KMS-11 (cell line): ENCODE results near the gene RNFT2.
A peak's percentile ranks its signal among the peaks of the same experiment; 100 is the strongest.

Experiments
- H2AFZ ChIP-seq: fragments of 200-600 bp; sonication (generic); 2 replicates; pipeline ENCODE4 v1.6.1; 2016; ENCODE audit warnings: antibody characterized with exemption, mixed run types, low read depth
- H3K27ac ChIP-seq: fragments of 200-600 bp; sonication (generic); 2 replicates; pipeline ENCODE4 v1.6.1; 2016; ENCODE audit warnings: mild to moderate bottlenecking, mixed run types
- H3K27me3 ChIP-seq: fragments of 200-600 bp; sonication (generic); 2 replicates; pipeline ENCODE4 v1.6.1; 2017; ENCODE audit warnings: mild to moderate bottlenecking, low read depth, mixed run types, moderate library complexity; ENCODE audit not compliant: insufficient read depth
- H3K36me3 ChIP-seq: fragments of 200-600 bp; sonication (generic); 2 replicates; pipeline ENCODE4 v1.6.1; 2017; ENCODE audit warnings: mild to moderate bottlenecking, mixed run types; ENCODE audit not compliant: insufficient read depth
- H3K4me1 ChIP-seq: fragments of 200-600 bp; sonication (generic); 2 replicates; pipeline ENCODE4 v1.6.1; 2016; ENCODE audit warnings: mild to moderate bottlenecking, low read depth, mixed run types; ENCODE audit not compliant: poor library complexity, severe bottlenecking
- H3K4me2 ChIP-seq: fragments of 200-600 bp; sonication (generic); 2 replicates; pipeline ENCODE4 v1.7.0; 2016; ENCODE audit warnings: mild to moderate bottlenecking, mixed run types
- H3K4me3 ChIP-seq: fragments of 200-600 bp; sonication (generic); IDR thresholded peaks from 2 replicates; pipeline ENCODE4 v1.6.1; 2017; ENCODE audit warnings: low read depth, low read length, mixed read lengths; ENCODE audit not compliant: insufficient read depth
- H3K79me2 ChIP-seq: fragments of 200-600 bp; sonication (generic); 2 replicates; pipeline ENCODE4 v1.6.1; 2016; ENCODE audit warnings: low read depth, mixed run types; ENCODE audit not compliant: insufficient read depth
- H3K9ac ChIP-seq: fragments of 200-600 bp; sonication (generic); 2 replicates; pipeline ENCODE4 v1.6.1; 2016; ENCODE audit warnings: mild to moderate bottlenecking, mixed run types
- H4K20me1 ChIP-seq: fragments of 200-600 bp; sonication (generic); 2 replicates; pipeline ENCODE4 v1.6.1; 2016; ENCODE audit warnings: mild to moderate bottlenecking, mixed run types; ENCODE audit not compliant: insufficient read depth
- CTCF ChIP-seq: fragments of 200-600 bp; sonication (generic); conservative IDR thresholded peaks from 2 replicates; pipeline ENCODE4 v1.6.1; 2017; ENCODE audit warnings: low read depth, mild to moderate bottlenecking, antibody characterized with exemption, low read length, moderate library complexity, mixed read lengths

RNFT2 gene

DNA sequence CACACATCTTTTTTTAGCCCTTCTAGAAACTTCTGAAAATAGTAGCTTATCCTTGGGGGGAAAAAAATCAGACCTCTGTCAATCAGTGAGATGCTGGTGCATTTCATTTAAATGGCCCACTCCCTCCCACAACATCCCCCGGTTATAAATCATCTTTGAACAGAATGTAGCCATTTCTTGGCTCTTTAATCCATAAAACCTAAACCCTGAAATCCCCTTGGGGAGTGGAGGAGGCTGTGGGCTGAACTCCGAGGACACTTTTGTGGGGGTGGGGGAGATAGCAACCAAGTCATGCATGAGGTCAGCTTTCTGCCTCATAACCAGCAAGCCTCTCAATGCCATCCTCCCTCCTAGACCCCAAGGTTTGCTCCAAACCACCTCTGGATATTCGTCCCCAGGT lies 122.1 kb downstream of the RNFT2 start:
- no peak for TF ChIP-seq CTCF
- no peak overlapping the region for H3K27ac ChIP-seq
- H2AFZ ChIP-seq = no peak overlapping the region
- H3K36me3 ChIP-seq = no peaks in the 10 kb centered on the region
- no peaks in the 10 kb centered on the region for H3K79me2 ChIP-seq
- H3K4me1 ChIP-seq = no peaks in the 10 kb centered on the region
- H3K4me3 ChIP-seq = no peak overlapping the region
- no peak overlapping the region for H3K9ac ChIP-seq
- H4K20me1 ChIP-seq = no peaks in the 10 kb centered on the region
- no peaks in the 10 kb centered on the region for H3K27me3 ChIP-seq
- no peak overlapping the region for H3K4me2 ChIP-seq

DNA sequence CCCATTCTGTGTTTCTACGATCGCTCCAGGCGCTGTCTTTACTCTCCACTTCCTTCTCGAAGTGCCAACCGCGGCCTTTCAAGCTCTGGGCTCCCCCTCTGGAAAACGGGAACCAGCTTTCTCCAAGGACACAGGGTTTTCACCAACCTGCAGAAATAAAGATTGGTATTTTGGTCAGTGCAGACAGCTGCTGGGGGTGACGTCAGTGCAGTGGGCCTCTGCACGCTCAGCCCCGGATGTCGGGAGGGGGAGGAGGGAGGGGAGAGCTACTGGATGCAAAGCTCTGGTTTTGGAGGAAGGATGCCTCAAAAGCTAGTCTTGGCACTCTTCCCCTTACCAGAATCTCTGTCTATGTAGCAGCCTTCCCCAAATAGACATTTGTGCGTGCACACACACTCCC lies 123.2 kb downstream of the RNFT2 start:
- Histone ChIP-seq H3K27ac (no peak overlapping the region), H3K4me3 (no peak overlapping the region), H3K36me3 (no peaks in the 10 kb centered on the region), H3K79me2 (no peaks in the 10 kb centered on the region), H3K27me3 (no peaks in the 10 kb centered on the region), H3K4me2 (no peak overlapping the region), H3K4me1 (no peaks in the 10 kb centered on the region), H2AFZ (no peak overlapping the region), H3K9ac (no peak overlapping the region), H4K20me1 (no peaks in the 10 kb centered on the region)
- TF ChIP-seq CTCF = no peak

DNA sequence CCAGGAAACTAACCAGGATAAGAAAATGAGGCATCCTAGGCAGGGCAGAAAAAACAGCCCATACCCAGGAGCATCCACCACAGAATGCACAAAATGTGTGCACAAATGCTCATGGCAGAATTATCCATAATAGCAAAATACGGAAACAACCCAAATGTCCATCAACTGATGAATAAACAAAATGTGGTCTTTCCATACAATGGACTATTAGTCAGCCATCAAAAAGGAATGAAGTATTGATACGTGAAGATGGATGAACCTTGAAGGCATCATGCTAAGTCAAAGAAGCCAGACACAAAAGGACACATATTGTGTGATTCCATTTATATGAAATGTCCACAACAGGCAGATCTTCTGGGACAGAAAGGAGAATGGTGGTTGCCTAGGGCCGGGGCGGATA lies 124.1 kb downstream of the RNFT2 start:
- H3K9ac ChIP-seq = no peak overlapping the region
- no peaks in the 10 kb centered on the region for H3K36me3 ChIP-seq
- no peak for TF ChIP-seq CTCF
- no peaks in the 10 kb centered on the region for H4K20me1 ChIP-seq
- no peak overlapping the region for H3K27ac ChIP-seq
- H3K4me1 ChIP-seq = no peaks in the 10 kb centered on the region
- H3K79me2 ChIP-seq = no peaks in the 10 kb centered on the region
- H3K27me3 ChIP-seq = no peaks in the 10 kb centered on the region
- no peak overlapping the region for H3K4me2 ChIP-seq
- H2AFZ ChIP-seq = no peak overlapping the region
- no peak overlapping the region for H3K4me3 ChIP-seq

DNA sequence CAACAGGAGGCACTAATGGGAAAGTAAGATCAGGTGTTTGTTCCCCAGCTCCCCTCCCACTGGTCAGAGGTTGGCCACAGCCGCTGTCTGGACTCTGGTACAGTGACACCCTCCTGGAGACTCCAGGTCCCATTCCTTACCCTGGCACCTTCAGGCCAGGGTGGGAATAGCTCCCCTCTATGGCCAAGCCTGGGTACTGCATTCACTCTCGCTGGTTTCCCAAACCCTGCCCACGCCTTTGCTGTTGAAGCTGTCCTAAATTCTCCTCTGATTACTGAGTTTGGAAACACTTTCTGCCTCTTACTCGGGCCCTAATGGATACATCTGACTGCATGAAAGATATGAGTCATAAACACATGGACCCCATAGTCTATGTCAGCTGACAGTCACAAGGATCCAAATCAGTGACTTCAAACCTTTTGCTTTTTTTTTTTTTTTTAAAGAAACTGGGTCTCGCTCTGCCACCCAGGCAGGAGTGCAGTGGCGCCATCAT lies 125.2 kb downstream of the RNFT2 start:
- no peak overlapping the region for H2AFZ ChIP-seq
- H3K9ac ChIP-seq = no peak overlapping the region
- H3K4me3 ChIP-seq = no peak overlapping the region
- H3K4me2 ChIP-seq = no peak overlapping the region
- no peaks in the 10 kb centered on the region for H3K79me2 ChIP-seq
- H3K27ac ChIP-seq = no peak overlapping the region
- no peaks in the 10 kb centered on the region for H3K4me1 ChIP-seq
- no peaks in the 10 kb centered on the region for H3K36me3 ChIP-seq
- peak; percentile 48 for TF ChIP-seq CTCF
- no peaks in the 10 kb centered on the region for H3K27me3 ChIP-seq
- H4K20me1 ChIP-seq = no peaks in the 10 kb centered on the region
